ENCODE data around the gene KRTAP4-1. TPM values are rescaled to one million over a fixed set of nuclear protein-coding genes. Genes with fewer than 3 reads are reported as not detected.

Gene KRTAP4-1
- total and polyA plus RNA-seq, 2 of the 13 experiments (the other 11 are each of a cell fraction or from before 2014, with no cell fraction given): not detected

GRCh38 chr17:41178843-41179616, 5.7 kb downstream of the KRTAP4-1 start:
- FAIRE-seq (no peak), ATAC-seq (no peak), DNase-seq (ENCODE audit: low spot score) (no peak)
- H3K4me2 ChIP-seq (ENCODE audit: low read depth, low read length): no peak overlapping the region
- no peak overlapping the region for H3K4me3 ChIP-seq (replicated peaks in 1 of 3; ENCODE audit: insufficient read depth in 1 of 3, low read depth in 2 of 3, low read length in 3 of 3)
- ChIA-PET POLR2A (no interaction called here), CTCF (ENCODE audit: low intra/inter-chr PET ratio, low total read pairs) (no interaction called here)
- no peaks in the 10 kb centered on the region for H3K4me1 ChIP-seq (ENCODE audit: insufficient read depth, low read length)
- no peaks in the 10 kb centered on the region for H4K20me1 ChIP-seq (ENCODE audit: insufficient read depth, low read length)
- no peak overlapping the region for H3K27ac ChIP-seq (ENCODE audit: extremely low read length, insufficient read depth, low read length)
- intact Hi-C loops (cut with micrococcal nuclease; ENCODE audit: unreplicated experiment) (loop anchor here (10.0 kb wide), 1 partner anchor 274 kb away; no protein-coding TSS in a partner anchor), in situ Hi-C loops (cut with HindIII; ENCODE audit: extremely low pct_ligation_motif_present, low pct_unique_long_range_greater_than_20kb) (no loop called here)
- WGBS (ENCODE audit: low lambda C conversion rate): 7% methylated on average over 1 of the region's 1 CpG
- no peaks in the 10 kb centered on the region for H3K36me3 ChIP-seq (replicated peaks in 1 of 2; ENCODE audit: control insufficient read depth in 1 of 2, insufficient read depth in 2 of 2, low read length in 2 of 2)
- BruUV-seq (replicated peaks): no TSS peak
- no peaks in the 10 kb centered on the region for H3K9me3 ChIP-seq (ENCODE audit: low read length)
- TF ChIP-seq CEBPG (CRISPR knock-in tag; IDR thresholded peaks at IDR 0.05) (no peak), ZNF543 (CRISPR knock-in tag; IDR thresholded peaks at IDR 0.05) (no peak), YEATS2 (CRISPR knock-in tag; IDR thresholded peaks at IDR 0.05; ENCODE audit: borderline replicate concordance) (no peak), ZNF317 (CRISPR knock-in tag; IDR thresholded peaks at IDR 0.05) (no peak), MAFK (conservative IDR thresholded peaks at IDR 0.05 in 1 of 2, IDR thresholded peaks at IDR 0.05 in 1 of 2; ENCODE audit: low read length in 2 of 2) (0 out of 4 replicates have a peak, but pooled peaks of 1 of the 2 experiments have one; percentile 2)
- H2AFZ ChIP-seq (ENCODE audit: low read length): no peak overlapping the region
- peaks cover 0 to 33% of the 10 kb centered on the region in 2 experiments; a peak in 3 of 5 replicates for H3K27me3 ChIP-seq (ENCODE audit: control insufficient read depth in 1 of 2, insufficient read depth in 2 of 2, low read length in 2 of 2)
- no peak overlapping the region for H3K9ac ChIP-seq (ENCODE audit: insufficient read depth, low read depth, low read length)
- H3K79me2 ChIP-seq (ENCODE audit: insufficient read depth, low read length): no peaks in the 10 kb centered on the region

DNA sequence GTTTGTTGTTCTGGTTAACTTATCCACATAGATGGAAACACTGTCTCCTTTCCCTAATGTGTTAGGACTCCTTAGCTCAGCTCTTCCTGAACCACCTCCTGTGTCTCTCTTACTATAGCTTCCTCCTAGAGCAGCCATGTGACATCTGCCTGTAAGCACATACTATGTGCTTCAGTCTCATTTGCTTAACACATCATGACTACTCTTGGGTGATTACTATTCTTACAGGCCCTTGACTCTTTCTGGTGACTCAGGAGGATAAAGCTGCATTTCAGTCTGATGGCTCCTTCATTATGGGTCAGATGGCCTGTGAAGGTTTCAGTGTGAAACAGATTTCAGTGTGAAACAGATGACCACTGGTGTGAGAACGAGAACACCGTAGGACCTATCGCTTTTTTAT, 6.4 kb downstream of the KRTAP4-1 start:
- Histone ChIP-seq H2AFZ (ENCODE audit: low read length) (no peak overlapping the region), H3K36me3 (replicated peaks in 1 of 2; ENCODE audit: control insufficient read depth in 1 of 2, insufficient read depth in 2 of 2, low read length in 2 of 2) (no peaks in the 10 kb centered on the region), H3K27me3 (ENCODE audit: control insufficient read depth in 1 of 2, insufficient read depth in 2 of 2, low read length in 2 of 2) (peaks cover 0 to 33% of the 10 kb centered on the region in 2 experiments; a peak in 3 of 5 replicates), H3K9ac (ENCODE audit: insufficient read depth, low read depth, low read length) (no peak overlapping the region), H3K27ac (ENCODE audit: extremely low read length, insufficient read depth, low read length) (no peak overlapping the region), H3K79me2 (ENCODE audit: insufficient read depth, low read length) (no peaks in the 10 kb centered on the region), H3K4me1 (ENCODE audit: insufficient read depth, low read length) (no peaks in the 10 kb centered on the region), H3K4me3 (replicated peaks in 1 of 3; ENCODE audit: insufficient read depth in 1 of 3, low read depth in 2 of 3, low read length in 3 of 3) (no peak overlapping the region), H4K20me1 (ENCODE audit: insufficient read depth, low read length) (no peaks in the 10 kb centered on the region), H3K4me2 (ENCODE audit: low read depth, low read length) (no peak overlapping the region), H3K9me3 (ENCODE audit: low read length) (no peaks in the 10 kb centered on the region)
- DNase-seq (ENCODE audit: low spot score) (no peak), ATAC-seq (no peak), FAIRE-seq (no peak)
- intact Hi-C loops (cut with micrococcal nuclease; ENCODE audit: unreplicated experiment) (loop anchor here (10.0 kb wide), 1 partner anchor 274 kb away; no protein-coding TSS in a partner anchor), in situ Hi-C loops (cut with HindIII; ENCODE audit: extremely low pct_ligation_motif_present, low pct_unique_long_range_greater_than_20kb) (no loop called here)
- CTCF ChIA-PET (ENCODE audit: low intra/inter-chr PET ratio, low total read pairs): no interaction called here
- POLR2A ChIA-PET: no interaction called here
- WGBS (ENCODE audit: low lambda C conversion rate): 26% methylated on average over 3 of the region's 3 CpGs
- no TSS peak for BruUV-seq (replicated peaks)
- TF ChIP-seq, protein P1, sequence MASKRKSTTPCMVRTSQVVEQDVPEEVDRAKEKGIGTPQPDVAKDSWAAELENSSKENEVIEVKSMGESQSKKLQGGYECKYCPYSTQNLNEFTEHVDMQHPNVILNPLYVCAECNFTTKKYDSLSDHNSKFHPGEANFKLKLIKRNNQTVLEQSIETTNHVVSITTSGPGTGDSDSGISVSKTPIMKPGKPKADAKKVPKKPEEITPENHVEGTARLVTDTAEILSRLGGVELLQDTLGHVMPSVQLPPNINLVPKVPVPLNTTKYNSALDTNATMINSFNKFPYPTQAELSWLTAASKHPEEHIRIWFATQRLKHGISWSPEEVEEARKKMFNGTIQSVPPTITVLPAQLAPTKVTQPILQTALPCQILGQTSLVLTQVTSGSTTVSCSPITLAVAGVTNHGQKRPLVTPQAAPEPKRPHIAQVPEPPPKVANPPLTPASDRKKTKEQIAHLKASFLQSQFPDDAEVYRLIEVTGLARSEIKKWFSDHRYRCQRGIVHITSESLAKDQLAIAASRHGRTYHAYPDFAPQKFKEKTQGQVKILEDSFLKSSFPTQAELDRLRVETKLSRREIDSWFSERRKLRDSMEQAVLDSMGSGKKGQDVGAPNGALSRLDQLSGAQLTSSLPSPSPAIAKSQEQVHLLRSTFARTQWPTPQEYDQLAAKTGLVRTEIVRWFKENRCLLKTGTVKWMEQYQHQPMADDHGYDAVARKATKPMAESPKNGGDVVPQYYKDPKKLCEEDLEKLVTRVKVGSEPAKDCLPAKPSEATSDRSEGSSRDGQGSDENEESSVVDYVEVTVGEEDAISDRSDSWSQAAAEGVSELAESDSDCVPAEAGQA (IDR thresholded peaks at IDR 0.05; ENCODE audit: low read depth): no peak
- TF ChIP-seq, protein P1 (CRISPR knock-in tag; IDR thresholded peaks at IDR 0.05; ENCODE audit: borderline replicate concordance): no peak
- no peak for TF ChIP-seq DNMT1 (CRISPR knock-in tag; IDR thresholded peaks at IDR 0.05)
- TF ChIP-seq RFXAP (CRISPR knock-in tag; IDR thresholded peaks at IDR 0.05; ENCODE audit: borderline replicate concordance): no peak
- TF ChIP-seq ZNF446 (CRISPR knock-in tag; IDR thresholded peaks at IDR 0.05): no peak
- TF ChIP-seq TBX2 (CRISPR knock-in tag; IDR thresholded peaks at IDR 0.05; ENCODE audit: borderline replicate concordance): no peak
- no peak for TF ChIP-seq YEATS4 (CRISPR knock-in tag; IDR thresholded peaks at IDR 0.05; ENCODE audit: borderline replicate concordance)
- no peak for TF ChIP-seq TP53 (CRISPR knock-in tag; conservative IDR thresholded peaks at IDR 0.05)

Measured in HepG2 (cell line).